Renal pelvis (tissue), 12 donors: ENCODE results near the gene LHX1. TPM values are rescaled to one million over a fixed set of nuclear protein-coding genes. Genes with fewer than 3 reads are reported as not detected.

Experiments used
- DNase-seq: peaks from one replicate; pipeline ENCODE4 v3.0.0-alpha.2; 2013
- long read RNA-seq, 16 experiments: transcript quantifications; one replicate each; lab custom pipeline, GENCODE V29; 2026
- polyA plus RNA-seq, 3 donors: library from polyadenylated mRNA; unstranded; fragments of 120-200 nt; gene quantifications; one replicate each; pipeline ENCODE4 v1.2.1, GENCODE V29; 2013; ENCODE audit not compliant: insufficient read length in 3 of 3

The LHX1 gene
- 100 to 1,000 TPM; 116 to 141 (median 130) TPM for polyA plus RNA-seq
- long read RNA-seq, donor 1, transcript LHX1-201 (5 exons, 3,425 nt) = major isoform, 15 of 15 reads
- long read RNA-seq, donor 1, partial matches to known transcripts = 0 of 15 reads
- long read RNA-seq, donor 1, other reads (novel, unspliced or antisense) = 0 of 15 reads
- long read RNA-seq, donor 2, transcript LHX1-201 (5 exons, 3,425 nt) = major isoform, 14 of 15 reads
- long read RNA-seq, donor 2, partial matches to known transcripts = 0 of 15 reads
- long read RNA-seq, donor 2, other reads (novel, unspliced or antisense) = 0 of 15 reads
- long read RNA-seq, donor 3, transcript LHX1-201 (5 exons, 3,425 nt) = major isoform, 13 of 25 reads
- long read RNA-seq, donor 3, partial matches to known transcripts = 10 of 25 reads
- long read RNA-seq, donor 3, other reads (novel, unspliced or antisense) = 0 of 25 reads
- long read RNA-seq, donor 4, transcript LHX1-201 (5 exons, 3,425 nt) = major isoform, 18 of 63 reads
- long read RNA-seq, donor 4, partial matches to known transcripts = 45 of 63 reads
- long read RNA-seq, donor 4, other reads (novel, unspliced or antisense) = 0 of 63 reads
- long read RNA-seq, donor 5, transcript LHX1-201 (5 exons, 3,425 nt) = major isoform, 10 of 37 reads
- long read RNA-seq, donor 5, partial matches to known transcripts = 27 of 37 reads
- long read RNA-seq, donor 5, other reads (novel, unspliced or antisense) = 0 of 37 reads
- long read RNA-seq, donor 6, transcript LHX1-201 (5 exons, 3,425 nt) = major isoform, 10 of 26 reads
- long read RNA-seq, donor 6, partial matches to known transcripts = 15 of 26 reads
- long read RNA-seq, donor 6, other reads (novel, unspliced or antisense) = 0 of 26 reads
- long read RNA-seq, donor 7, transcript LHX1-201 (5 exons, 3,425 nt) = major isoform, 22 of 51 reads
- long read RNA-seq, donor 7, partial matches to known transcripts = 29 of 51 reads
- long read RNA-seq, donor 7, other reads (novel, unspliced or antisense) = 0 of 51 reads
- long read RNA-seq, donor 8 = 0 reads
- long read RNA-seq, donor 9, transcript LHX1-201 (5 exons, 3,425 nt) = major isoform, 18 of 19 reads
- long read RNA-seq, donor 9, partial matches to known transcripts = 0 of 19 reads
- long read RNA-seq, donor 9, other reads (novel, unspliced or antisense) = 0 of 19 reads
- long read RNA-seq, donor 10, transcript LHX1-201 (5 exons, 3,425 nt) = major isoform, 10 of 12 reads
- long read RNA-seq, donor 10, partial matches to known transcripts = 0 of 12 reads
- long read RNA-seq, donor 10, other reads (novel, unspliced or antisense) = 0 of 12 reads
- long read RNA-seq, donor 11, transcript LHX1-201 (5 exons, 3,425 nt) = major isoform, 13 of 31 reads
- long read RNA-seq, donor 11, partial matches to known transcripts = 17 of 31 reads
- long read RNA-seq, donor 11, other reads (novel, unspliced or antisense) = 0 of 31 reads
- long read RNA-seq, donor 12, transcript LHX1-201 (5 exons, 3,425 nt) = major isoform, 21 of 35 reads
- long read RNA-seq, donor 12, partial matches to known transcripts = 12 of 35 reads
- long read RNA-seq, donor 12, other reads (novel, unspliced or antisense) = 0 of 35 reads
- long read RNA-seq, donor 13, transcript LHX1-201 (5 exons, 3,425 nt) = major isoform, 8 of 9 reads
- long read RNA-seq, donor 13, partial matches to known transcripts = 0 of 9 reads
- long read RNA-seq, donor 13, other reads (novel, unspliced or antisense) = 0 of 9 reads
- long read RNA-seq, donor 14 = 0 reads
- long read RNA-seq, donor 15 = 0 reads
- long read RNA-seq, donor 16, transcript LHX1-201 (5 exons, 3,425 nt) = major isoform, 16 of 28 reads
- long read RNA-seq, donor 16, partial matches to known transcripts = 12 of 28 reads
- long read RNA-seq, donor 16, other reads (novel, unspliced or antisense) = 0 of 28 reads

DNA sequence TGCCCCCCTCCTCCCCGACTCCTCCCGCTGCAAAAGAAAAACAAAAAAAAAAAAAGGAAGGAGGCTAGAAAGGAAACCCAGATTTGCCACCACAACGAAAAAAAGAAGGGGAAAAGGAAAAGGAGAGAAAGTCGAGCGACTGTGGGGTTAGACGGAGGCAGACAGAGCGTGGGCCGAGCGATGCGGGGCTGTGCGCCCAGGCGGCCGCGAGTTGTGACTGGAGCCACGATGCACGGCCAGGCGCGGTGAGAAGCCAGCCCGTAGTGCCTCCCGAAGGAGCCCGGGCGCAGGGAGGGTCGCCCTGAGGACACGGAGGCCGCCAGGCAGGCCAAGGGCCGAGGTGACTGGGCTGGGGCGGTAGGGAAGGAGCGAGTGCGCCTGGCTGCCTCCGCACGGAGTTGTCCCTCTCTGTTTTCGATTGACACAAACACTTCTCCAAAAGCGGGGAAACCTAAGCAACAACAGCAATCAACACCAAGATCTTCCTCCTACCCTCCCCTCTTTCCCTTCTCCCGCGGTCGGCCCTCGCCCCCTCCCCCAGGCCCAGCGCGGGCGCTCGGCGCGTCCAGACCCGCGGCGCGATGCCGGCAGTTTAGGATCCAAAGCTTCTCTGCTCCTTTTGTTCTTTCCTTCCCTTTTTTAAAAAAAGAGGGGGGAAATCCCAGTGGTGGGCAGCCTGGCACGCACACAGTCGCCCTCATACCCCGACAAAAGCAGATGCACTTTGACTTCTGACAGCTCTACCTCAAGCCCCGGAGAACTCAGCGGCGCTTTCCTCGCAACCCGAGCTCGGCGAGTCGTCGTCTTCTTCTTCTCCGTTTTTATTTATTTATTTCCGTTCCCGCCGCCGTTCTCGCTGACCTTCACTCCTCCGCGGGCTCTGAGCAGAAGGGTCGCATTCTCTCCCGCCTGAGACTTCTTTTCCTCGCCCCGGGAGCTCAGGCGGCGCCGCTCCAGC is at the start of gene LHX1:
TSS of gene LHX1 (plus strand) at position 475 of the 958 bp plus-strand sequence. CDS start 723 bp downstream, outside the sequence.
- no peak for DNase-seq

- DNase-seq = no peak
Observed at GRCh38 chr17:36888236-36888951, 48.9 kb upstream of the LHX1 start.

- no peak for DNase-seq
Observed at GRCh38 chr17:36889770-36890349, 47.4 kb upstream of the LHX1 start.

- no peak for DNase-seq
Observed at GRCh38 chr17:36890398-36891168, 46.7 kb upstream of the LHX1 start.

- no peak for DNase-seq
Observed at GRCh38 chr17:36892112-36892838, 45.0 kb upstream of the LHX1 start.

- DNase-seq = no peak
Observed at GRCh38 chr17:36894177-36894576, 43.1 kb upstream of the LHX1 start.

GRCh38 chr17:36894925-36895324 is 42.4 kb upstream of the LHX1 start:
- DNase-seq = no peak

DNA sequence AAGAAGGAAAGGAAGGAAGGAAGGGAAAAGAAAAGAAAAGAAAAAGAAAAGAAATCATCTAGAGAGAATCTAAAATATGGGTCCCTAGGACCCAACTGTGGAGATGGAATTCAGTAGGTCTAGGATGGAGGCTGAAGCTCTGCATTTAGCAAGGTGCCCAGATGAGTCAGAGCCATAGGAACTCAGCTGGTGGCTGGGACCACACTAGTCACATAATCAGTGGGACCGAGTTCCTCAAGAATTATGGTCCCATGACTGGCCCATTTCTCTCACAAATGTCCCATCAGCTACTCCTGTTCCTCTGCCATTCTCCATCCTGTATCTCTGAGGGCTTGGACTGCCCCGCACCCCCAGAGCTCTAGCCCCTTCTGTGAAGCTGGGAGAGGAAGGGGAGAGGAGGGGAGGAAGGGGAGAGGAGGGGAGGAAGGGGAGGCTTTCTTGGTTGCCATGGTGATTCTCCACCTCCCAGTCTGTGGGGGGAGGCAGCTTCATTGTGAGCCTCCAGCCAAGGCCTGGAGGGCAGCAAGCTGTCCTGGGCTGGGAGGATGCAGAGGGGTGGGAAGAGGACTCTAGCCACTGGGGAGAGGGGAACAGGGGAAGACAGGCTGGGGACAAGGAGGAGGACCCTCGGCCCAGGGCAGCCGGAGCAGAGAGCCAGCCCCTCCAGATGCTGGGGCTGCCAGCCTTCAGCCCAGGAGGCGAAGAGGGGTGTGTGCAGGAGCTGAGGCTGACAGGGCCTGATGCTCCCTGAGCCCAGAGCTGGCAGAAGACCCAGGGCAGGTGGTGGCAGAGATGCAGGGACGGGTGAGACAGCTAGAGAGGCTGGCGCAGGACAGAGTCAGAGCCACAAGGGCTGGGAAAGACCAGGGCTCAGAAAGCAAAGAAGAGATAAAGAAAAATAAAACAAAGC is 37.8 kb upstream of the LHX1 start:
- DNase-seq = no peak

DNA sequence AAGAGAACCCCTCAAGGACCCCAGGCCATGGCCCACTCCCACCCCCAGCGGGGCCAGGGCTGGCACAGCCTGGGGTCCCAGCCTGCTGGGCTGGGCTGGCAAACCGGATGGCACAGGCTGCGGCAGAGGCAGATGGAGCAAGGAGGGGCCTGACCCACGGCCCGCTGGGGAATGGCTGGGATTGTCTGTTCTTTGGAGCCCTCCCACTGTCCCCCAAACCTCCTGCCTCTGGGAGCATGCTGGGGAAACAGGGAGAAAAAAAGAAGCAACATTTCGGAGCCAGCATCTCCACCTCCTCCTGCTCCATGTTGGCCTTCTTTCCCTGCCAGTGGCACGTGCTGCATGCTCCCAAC is 37.1 kb upstream of the LHX1 start:
- no peak for DNase-seq

- peak; percentile 74 for DNase-seq
Observed at GRCh38 chr17:36901506-36901905, 35.8 kb upstream of the LHX1 start.

- no peak for DNase-seq
Observed at GRCh38 chr17:36907407-36907806, 29.9 kb upstream of the LHX1 start.

- DNase-seq = no peak
Observed at GRCh38 chr17:36910513-36910912, 26.8 kb upstream of the LHX1 start.

DNA sequence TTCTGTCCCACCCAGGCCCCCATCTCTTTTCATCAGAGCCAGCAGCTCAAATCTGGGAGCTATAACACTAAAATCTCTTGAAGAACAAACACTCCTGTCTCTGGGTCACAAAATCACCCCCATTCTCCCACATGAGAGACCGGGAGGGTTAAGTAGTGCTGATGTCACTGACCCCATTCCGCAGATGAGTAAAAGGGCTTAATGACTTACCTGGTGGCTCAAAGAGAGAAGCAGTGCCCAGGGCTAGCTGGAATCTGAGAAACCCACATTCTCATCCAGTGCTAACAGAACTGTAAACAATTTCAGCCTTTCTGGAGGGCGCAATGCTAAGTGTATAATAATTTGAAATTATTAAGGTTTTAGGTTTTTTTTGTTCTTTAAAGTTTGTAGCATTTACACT is 26.3 kb upstream of the LHX1 start:
- DNase-seq = no peak

GRCh38 chr17:36913132-36913531 is 24.1 kb upstream of the LHX1 start:
- DNase-seq = no peak

DNA sequence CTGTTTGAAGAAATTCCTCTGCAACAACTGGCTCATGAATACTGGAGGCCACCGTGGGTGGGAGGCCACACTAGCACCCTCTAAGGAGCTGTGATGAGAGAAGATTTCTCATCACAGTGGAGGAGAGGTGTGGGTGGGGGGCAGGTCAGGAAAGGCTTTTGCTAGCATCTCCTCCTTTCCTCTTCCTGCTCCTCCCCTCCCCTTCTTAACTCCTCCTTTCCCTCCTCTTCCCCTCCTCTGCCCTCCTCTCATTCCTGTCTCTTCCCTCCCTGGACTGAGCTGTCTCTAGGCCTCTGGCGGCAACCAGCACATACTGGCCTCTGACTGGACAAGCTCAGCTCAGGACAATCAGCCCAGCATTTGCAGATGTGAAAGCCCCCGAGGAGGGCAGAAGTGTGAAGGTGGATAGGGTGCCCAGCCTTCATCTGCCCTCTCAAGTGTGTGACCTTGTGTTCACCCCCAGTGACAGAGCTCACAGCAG is 19.0 kb upstream of the LHX1 start:
- DNase-seq = no peak
